GM10248 (cell line): Measurements from ENCODE around the gene PPP6R3.

Source experiments
- CTCF ChIA-PET: fragments of 300-600 bp; sonication (Branson Sonifier 250); formaldehyde crosslinking; extraction: SDS; loops from one replicate; lab custom pipeline; 2021; ENCODE audit warnings: antibody characterized with exemption; lab: Yijun Ruan, JAX
- POLR2A ChIA-PET: fragments of 350-650 bp; sonication (Branson Sonifier 250); formaldehyde crosslinking; extraction: SDS; loops from one replicate; lab custom pipeline; 2020; ENCODE audit warnings: antibody characterized with exemption; lab: Yijun Ruan, JAX
- DNase-seq: peaks from one replicate; pipeline ENCODE4 v3.0.0; 2012; ENCODE audit errors: extremely low spot score
- TF ChIP-seq, protein P1 (sequence below): IDR thresholded peaks from 2 replicates; pipeline ENCODE4 v1.5.1; 2012; ENCODE audit warnings: mild to moderate bottlenecking, low read depth; ENCODE audit errors: extremely low read depth, missing control alignments, control extremely low read depth

Gene PPP6R3

DNA sequence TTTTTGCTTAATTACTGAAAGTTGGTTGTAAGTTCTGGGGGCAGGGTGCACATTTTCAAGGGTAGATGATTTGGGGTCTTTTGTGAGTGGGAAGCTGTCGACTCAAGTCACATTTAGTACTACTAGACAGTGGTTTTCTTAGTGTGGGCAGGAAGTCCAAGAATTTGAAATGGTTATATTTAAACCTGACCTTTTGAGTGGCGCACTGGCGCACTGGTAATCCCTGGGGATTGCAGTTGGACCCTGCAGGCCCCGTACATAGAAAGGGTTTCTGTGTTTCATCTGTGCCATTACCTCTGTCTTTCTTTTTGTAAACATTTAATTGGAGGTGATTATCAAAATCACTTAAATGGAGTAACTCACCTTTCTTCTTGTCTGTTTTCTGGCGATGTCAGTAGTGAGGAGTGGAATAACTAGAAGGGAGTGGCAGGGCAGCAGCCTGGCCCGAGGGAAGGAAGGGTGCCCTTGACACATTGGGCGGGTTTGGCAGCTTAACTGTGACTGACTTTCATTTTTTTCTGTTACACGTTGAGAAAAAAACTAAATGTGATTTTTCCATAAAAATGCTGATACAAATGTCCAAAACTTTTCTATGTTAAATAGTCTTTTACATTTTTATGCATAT, 122.0 kb downstream of the PPP6R3 start:
- DNase-seq: no peak
- CTCF ChIA-PET: interaction anchor here (1.2 kb wide), 1 partner anchor 36 kb away, joined by 3 read pairs; no protein-coding TSS in a partner anchor
- TF ChIP-seq, protein P1, sequence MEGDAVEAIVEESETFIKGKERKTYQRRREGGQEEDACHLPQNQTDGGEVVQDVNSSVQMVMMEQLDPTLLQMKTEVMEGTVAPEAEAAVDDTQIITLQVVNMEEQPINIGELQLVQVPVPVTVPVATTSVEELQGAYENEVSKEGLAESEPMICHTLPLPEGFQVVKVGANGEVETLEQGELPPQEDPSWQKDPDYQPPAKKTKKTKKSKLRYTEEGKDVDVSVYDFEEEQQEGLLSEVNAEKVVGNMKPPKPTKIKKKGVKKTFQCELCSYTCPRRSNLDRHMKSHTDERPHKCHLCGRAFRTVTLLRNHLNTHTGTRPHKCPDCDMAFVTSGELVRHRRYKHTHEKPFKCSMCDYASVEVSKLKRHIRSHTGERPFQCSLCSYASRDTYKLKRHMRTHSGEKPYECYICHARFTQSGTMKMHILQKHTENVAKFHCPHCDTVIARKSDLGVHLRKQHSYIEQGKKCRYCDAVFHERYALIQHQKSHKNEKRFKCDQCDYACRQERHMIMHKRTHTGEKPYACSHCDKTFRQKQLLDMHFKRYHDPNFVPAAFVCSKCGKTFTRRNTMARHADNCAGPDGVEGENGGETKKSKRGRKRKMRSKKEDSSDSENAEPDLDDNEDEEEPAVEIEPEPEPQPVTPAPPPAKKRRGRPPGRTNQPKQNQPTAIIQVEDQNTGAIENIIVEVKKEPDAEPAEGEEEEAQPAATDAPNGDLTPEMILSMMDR: no peak
- POLR2A ChIA-PET: no interaction called here

DNA sequence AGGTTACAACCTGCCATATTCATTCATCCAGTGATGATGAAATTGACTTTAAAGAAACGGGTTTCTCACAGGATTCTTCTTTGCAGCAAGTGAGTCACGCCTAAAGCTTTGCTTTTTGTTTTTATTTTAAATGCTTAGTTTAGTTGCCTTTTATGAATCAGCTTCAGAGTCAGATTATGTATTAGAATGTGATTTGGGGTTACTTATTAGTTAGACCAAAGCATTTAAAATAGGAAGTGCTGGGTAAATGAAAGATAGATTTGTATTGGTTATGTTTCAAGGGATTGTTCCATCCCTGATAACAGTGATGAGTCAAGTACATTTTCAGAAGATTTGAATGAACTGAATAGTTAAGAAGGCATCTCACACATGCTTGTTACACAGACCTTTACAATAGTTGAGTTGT, 122.5 kb downstream of the PPP6R3 start:
- TF ChIP-seq, protein P1: no peak
- ChIA-PET CTCF (interaction anchor here (1.0 to 2.0 kb wide), 6 partner anchors 8 to 36 kb away, joined by 3 to 15 read pairs (median 4); no protein-coding TSS in a partner anchor), POLR2A (no interaction called here)
- DNase-seq: no peak

DNA sequence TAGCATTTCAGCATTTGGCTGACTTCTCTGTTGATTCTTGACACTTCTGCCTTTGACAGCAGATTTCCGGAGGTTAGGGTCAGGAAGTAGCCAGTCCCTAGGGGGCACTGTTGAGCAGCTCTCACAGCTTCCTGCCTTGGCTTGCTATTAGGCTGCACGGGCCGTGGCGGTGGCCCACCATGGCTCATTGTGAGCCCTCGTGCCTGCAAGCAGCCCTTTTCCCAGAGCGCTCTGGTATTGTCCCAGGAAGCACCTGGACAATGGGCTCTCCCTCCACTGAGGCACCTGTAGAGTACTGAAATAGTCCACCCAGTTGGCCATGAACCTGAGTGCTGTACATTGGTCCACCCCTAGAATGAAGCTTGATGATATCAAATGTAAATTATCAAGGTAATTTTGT, 123.5 kb downstream of the PPP6R3 start:
- POLR2A ChIA-PET: no interaction called here
- TF ChIP-seq, protein P1: peak; percentile 41
- DNase-seq: peak; percentile 53
- CTCF ChIA-PET: interaction anchor here (0.7 to 2.0 kb wide), 19 partner anchors 9 to 1086 kb away, joined by 3 to 15 read pairs (median 4); no protein-coding TSS in a partner anchor

DNA sequence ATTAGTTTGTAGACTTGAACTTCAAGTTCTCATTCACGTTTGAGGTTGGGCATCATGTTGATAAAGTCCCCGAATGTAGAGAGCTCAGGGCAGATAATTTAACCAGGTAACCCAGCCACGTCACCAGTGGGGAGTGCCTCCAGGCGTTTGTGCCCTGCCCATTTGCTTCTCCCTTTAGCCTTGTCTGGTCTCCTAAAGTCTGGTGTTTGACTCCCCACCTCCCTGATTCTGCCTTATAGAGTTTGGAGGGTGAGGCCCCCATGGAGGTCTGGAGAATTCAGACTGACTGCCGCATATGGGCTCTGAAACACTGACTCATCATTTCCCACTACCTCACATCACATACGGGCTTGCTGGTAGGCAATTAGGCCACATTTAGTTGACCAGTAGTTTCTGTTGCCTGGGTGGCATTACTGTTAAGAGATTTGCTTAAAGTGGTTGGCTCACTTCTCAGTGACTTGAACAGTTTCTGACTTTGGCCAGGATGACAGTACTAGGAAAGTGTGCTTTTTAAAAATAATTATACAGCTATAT, 124.5 kb downstream of the PPP6R3 start:
- ChIA-PET CTCF (interaction anchor here (0.8 to 2.0 kb wide), 10 partner anchors 8 to 259 kb away, joined by 3 to 15 read pairs (median 5); no protein-coding TSS in a partner anchor), POLR2A (no interaction called here)
- DNase-seq: no peak
- TF ChIP-seq, protein P1: no peak

DNA sequence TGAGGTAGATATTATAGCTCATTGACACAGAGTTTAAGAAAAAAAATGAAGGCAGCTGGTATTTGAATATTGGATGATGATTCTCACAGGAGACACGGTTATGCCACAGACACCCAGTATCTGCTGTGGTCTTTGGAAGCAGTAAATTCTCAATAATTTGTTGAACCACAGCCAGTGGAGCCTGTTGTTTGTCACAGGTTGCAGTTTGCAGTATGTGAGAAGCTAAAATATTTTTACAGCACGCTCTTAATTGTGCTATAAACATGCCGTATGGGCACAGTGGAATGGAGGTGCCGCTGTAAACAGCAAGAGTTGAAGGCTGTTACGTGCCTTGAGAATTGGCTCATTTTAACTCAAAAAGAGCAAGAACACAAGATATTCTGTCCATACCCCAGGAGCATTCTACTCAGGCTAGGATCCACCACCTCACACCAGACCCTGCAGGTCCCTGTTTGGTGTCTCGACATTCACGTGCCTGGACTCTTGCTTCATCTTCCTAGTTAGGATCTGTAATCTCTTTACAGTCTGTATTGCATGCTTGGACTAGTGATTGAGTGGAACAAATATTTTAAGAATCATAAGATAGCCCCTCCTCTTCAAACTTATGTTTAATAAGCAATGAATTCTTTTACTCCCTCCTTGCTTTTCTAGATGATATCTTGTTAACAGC, 129.1 kb downstream of the PPP6R3 start:
- ChIA-PET POLR2A (no interaction called here), CTCF (no interaction called here)
- TF ChIP-seq, protein P1: no peak

DNA sequence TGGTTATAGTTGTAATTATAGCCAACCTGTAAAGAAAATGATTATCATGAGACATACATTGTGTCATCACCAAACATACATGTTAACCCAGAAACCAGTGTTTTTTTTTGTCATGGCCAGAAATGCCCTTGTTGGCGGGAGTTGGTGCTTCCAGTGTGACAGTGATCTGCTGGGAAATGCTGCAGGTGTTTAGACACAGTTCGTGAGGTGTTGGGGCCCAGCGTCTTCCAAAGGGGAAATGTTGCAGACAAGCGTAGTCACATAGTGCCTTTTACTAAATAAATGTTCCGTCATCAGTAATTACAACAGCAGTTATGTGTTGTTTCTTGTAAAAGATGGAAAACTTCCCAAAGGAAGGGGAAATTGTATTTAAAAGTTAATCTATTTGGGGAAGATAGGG, 131.2 kb downstream of the PPP6R3 start:
- no peak for DNase-seq
- TF ChIP-seq, protein P1: no peak
- POLR2A ChIA-PET: no interaction called here
- CTCF ChIA-PET: interaction anchor here (1.6 kb wide), 1 partner anchor 14 kb away, joined by 3 read pairs; no protein-coding TSS in a partner anchor

More for the DNA sequence above, 129.1 kb downstream of the PPP6R3 start:
- no peak for DNase-seq
